HepG2 (cell line): ENCODE measurements around the gene CPPED1. TPM values are rescaled to one million over a fixed set of nuclear protein-coding genes. Genes with fewer than 3 reads are reported as not detected.
A peak's percentile ranks its signal among the peaks of the same experiment; 100 is the strongest.

Experiments used
- ATF3 ChIP-seq: sonication (generic); formaldehyde crosslinking; IDR thresholded peaks from 2 replicates; pipeline ENCODE4 v1.4.0; 2020; ENCODE audit warnings: missing genetic modification reagents
- BCL6 ChIP-seq: IDR thresholded peaks from 2 replicates; pipeline ENCODE4 v1.6.1; 2016; ENCODE audit warnings: missing genetic modification reagents, missing compliant biosample characterization
- HES4 ChIP-seq: sonication (generic); formaldehyde crosslinking; IDR thresholded peaks from 2 replicates; pipeline ENCODE4 v1.9.0; 2021; ENCODE audit warnings: mild to moderate bottlenecking, missing genetic modification reagents, borderline replicate concordance
- KIAA2018 ChIP-seq: sonication (generic); formaldehyde crosslinking; IDR thresholded peaks from 2 replicates; pipeline ENCODE4 v1.5.0; 2020; ENCODE audit warnings: mild to moderate bottlenecking, missing genetic modification reagents, borderline replicate concordance
- MAX ChIP-seq: IDR thresholded peaks from 2 replicates; pipeline ENCODE4 v1.6.1; 2012; ENCODE audit warnings: inconsistent platforms
- SOX5 ChIP-seq: IDR thresholded peaks from 2 replicates; pipeline ENCODE4 v1.6.1; 2016; ENCODE audit warnings: borderline replicate concordance
- STAT6 ChIP-seq: sonication (generic); formaldehyde crosslinking; IDR thresholded peaks from 2 replicates; pipeline ENCODE4 v1.4.0; 2020; ENCODE audit warnings: missing genetic modification reagents, mild to moderate bottlenecking, borderline replicate concordance
- YY1 ChIP-seq: IDR thresholded peaks from 2 replicates; pipeline ENCODE4 v1.6.1; 2011; ENCODE audit warnings: low read length, low read depth, moderate library complexity, mild to moderate bottlenecking; ENCODE audit not compliant: insufficient read depth, insufficient replicate concordance
- ZBTB38 ChIP-seq: sonication (generic); formaldehyde crosslinking; IDR thresholded peaks from 2 replicates; pipeline ENCODE4 v1.5.1; 2020; ENCODE audit warnings: mild to moderate bottlenecking, missing genetic modification reagents
- ZKSCAN8 ChIP-seq: IDR thresholded peaks from 2 replicates; pipeline ENCODE4 v1.6.1; 2016; ENCODE audit warnings: borderline replicate concordance, missing genetic modification reagents, missing compliant biosample characterization
- ZNF337 ChIP-seq: sonication (generic); formaldehyde crosslinking; IDR thresholded peaks from 2 replicates; pipeline ENCODE4 v1.5.1; 2020; ENCODE audit warnings: missing genetic modification reagents, low read depth, mild to moderate bottlenecking, borderline replicate concordance
- ZNF572 ChIP-seq: sonication (generic); formaldehyde crosslinking; IDR thresholded peaks from 2 replicates; pipeline ENCODE4 v1.5.1; 2020; ENCODE audit warnings: mild to moderate bottlenecking, missing genetic modification reagents
- ZNF660 ChIP-seq: sonication (generic); formaldehyde crosslinking; IDR thresholded peaks from 2 replicates; pipeline ENCODE4 v1.5.1; 2020; ENCODE audit warnings: mild to moderate bottlenecking, low read depth, missing genetic modification reagents, borderline replicate concordance
- ZNF841 ChIP-seq: sonication (generic); formaldehyde crosslinking; IDR thresholded peaks from 2 replicates; pipeline ENCODE4 v1.8.1; 2023; ENCODE audit warnings: missing genetic modification reagents, borderline replicate concordance
- ZSCAN30 ChIP-seq: sonication (generic); formaldehyde crosslinking; IDR thresholded peaks from 2 replicates; pipeline ENCODE4 v1.5.0; 2020; ENCODE audit warnings: mild to moderate bottlenecking, missing genetic modification reagents
- polyA plus RNA-seq, 8 experiments: library from polyadenylated mRNA; depleted of rRNA in 3 of 8; stranded (reverse) in 7 of 8; unstranded in 1 of 8; fragments of >200 nt; fragmentation: Illumina TruSeq in 4 of 8; extraction: Trizol in 4 of 8; gene quantifications; 2 replicates each; pipeline versions ENCODE4 v1.2.1 to v1.2.3, GENCODE V29; 2011 to 2016; ENCODE audit warnings: low read depth in 4 of 8, missing spikeins in 1 of 8, mixed read lengths in 1 of 8; ENCODE audit not compliant: insufficient read depth in 1 of 8
- total RNA-seq, 5 experiments: library from RNA; depleted of rRNA; stranded (reverse); fragments of >200 nt; fragmentation: Illumina TruSeq; extraction: Trizol; gene quantifications; 2 replicates each; pipeline ENCODE4 v1.2.3, GENCODE V29; 2016; ENCODE audit warnings: low read depth in 1 of 5
- TF ChIP-seq, protein P1 (sequence below): sonication (generic); formaldehyde crosslinking; IDR thresholded peaks from 2 replicates; pipeline ENCODE4 v1.9.0; 2021; ENCODE audit warnings: missing genetic modification reagents, mild to moderate bottlenecking, borderline replicate concordance

CPPED1 gene
- total and polyA plus RNA-seq, 2 of the 13 experiments (the other 11 are each of a cell fraction or from before 2014, with no cell fraction given): 66.6 to 71.3 TPM

DNA sequence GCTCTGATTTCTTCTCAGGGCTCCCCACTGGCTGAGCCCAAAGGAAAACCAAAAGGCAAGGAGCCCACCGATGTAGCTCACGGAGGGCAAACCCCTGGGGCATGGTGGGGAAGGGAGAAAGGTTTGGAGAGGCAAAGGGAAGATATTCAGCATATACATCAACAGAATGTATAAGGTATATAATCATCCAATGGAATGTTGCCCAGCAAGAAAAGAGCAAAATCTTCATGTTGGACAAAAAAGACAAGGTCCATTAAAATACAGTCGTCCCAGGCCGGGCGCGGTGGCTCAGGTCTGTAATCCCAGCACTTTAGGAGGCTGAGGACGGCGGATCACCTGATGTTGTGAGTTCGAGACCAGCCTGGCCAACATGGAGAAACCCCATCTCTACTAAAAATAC, 1.6 kb downstream of the CPPED1 start (continued):
- TF ChIP-seq ZSCAN30 (CRISPR knock-in tag) (no peak), ZNF572 (0 out of 2 replicates have a peak, but pooled peaks have one; percentile 65), KIAA2018 (CRISPR knock-in tag) (no peak), HES4 (0 out of 2 replicates have a peak, but pooled peaks have one; percentile 31), STAT6 (CRISPR knock-in tag) (no peak), ZKSCAN8 (CRISPR knock-in tag) (no peak), ZNF841 (CRISPR knock-in tag) (no peak), ZNF337 (CRISPR knock-in tag) (no peak), ZNF660 (CRISPR knock-in tag) (no peak), ZBTB38 (CRISPR knock-in tag) (peak; percentile 85; the same call in 1 of the 2 replicates), SOX5 (CRISPR knock-in tag) (no peak), BCL6 (CRISPR knock-in tag) (no peak), MAX (no peak), YY1 (no peak), ATF3 (CRISPR knock-in tag) (no peak)
- TF ChIP-seq, protein P1, sequence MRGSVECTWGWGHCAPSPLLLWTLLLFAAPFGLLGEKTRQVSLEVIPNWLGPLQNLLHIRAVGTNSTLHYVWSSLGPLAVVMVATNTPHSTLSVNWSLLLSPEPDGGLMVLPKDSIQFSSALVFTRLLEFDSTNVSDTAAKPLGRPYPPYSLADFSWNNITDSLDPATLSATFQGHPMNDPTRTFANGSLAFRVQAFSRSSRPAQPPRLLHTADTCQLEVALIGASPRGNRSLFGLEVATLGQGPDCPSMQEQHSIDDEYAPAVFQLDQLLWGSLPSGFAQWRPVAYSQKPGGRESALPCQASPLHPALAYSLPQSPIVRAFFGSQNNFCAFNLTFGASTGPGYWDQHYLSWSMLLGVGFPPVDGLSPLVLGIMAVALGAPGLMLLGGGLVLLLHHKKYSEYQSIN: no peak
